HepG2 (cell line): ENCODE measurements around the gene FBN2. TPM values are rescaled to one million over a fixed set of nuclear protein-coding genes. Genes with fewer than 3 reads are reported as not detected.

Experiments used
- ATAC-seq: fragments of 200-7000 bp; cut with Tn5 transposase; 3 replicates; pipeline ENCODE4 v1.9.1; 2020; ENCODE audit warnings: mild to moderate bottlenecking, moderate library complexity
- BruUV-seq: library from RNA; stranded (reverse); fragments of 400-500 nt; replicated peaks from 2 replicates; lab custom pipeline; 2021; lab: Mats Ljungman, UMichigan
- CTCF ChIA-PET: fragments of 300-600 bp; formaldehyde crosslinking; extraction: SDS; loops from one replicate; lab custom pipeline; 2021; ENCODE audit warnings: low total read pairs, inconsistent platforms, low intra/inter-chr PET ratio; lab: Yijun Ruan, JAX
- POLR2A ChIA-PET: fragments of 350-600 bp; sonication (Branson Sonifier 250); formaldehyde crosslinking; loops from one replicate; lab custom pipeline; 2020; ENCODE audit warnings: antibody characterized with exemption, inconsistent platforms; lab: Yijun Ruan, JAX
- DNase-seq: peaks from one replicate; pipeline ENCODE4 v3.0.0-alpha.2; 2015; ENCODE audit warnings: low spot score
- FAIRE-seq: peaks from 3 replicates; lab custom pipeline; 2011; peaks lifted over from hg19 to GRCh38; lab: Jason Lieb, UNC
- H2AFZ ChIP-seq: one replicate; pipeline ENCODE4 v1.6.1; 2011; ENCODE audit warnings: low read length, inconsistent platforms
- H3K27ac ChIP-seq: fragments of 300-600 bp; 3 replicates; pipeline ENCODE4 v1.8.0; 2011; ENCODE audit warnings: mixed run types, mild to moderate bottlenecking, mixed read lengths, low read length, inconsistent platforms; ENCODE audit not compliant: insufficient read depth; ENCODE audit errors: extremely low read length
- H3K27me3 ChIP-seq, 2 experiments: fragments of 200-600 bp in 1 of 2; 2 replicates in 1 of 2; 3 replicates in 1 of 2; pipeline versions ENCODE4 v1.6.0 to v1.8.0; 2011; ENCODE audit warnings: low read length in 2 of 2, mild to moderate bottlenecking in 2 of 2, moderate library complexity in 2 of 2, inconsistent platforms in 1 of 2; ENCODE audit not compliant: insufficient read depth in 2 of 2, control insufficient read depth in 1 of 2
- H3K36me3 ChIP-seq, 2 experiments: fragments of 200-600 bp in 1 of 2; replicated peaks in 1 of 2; 2 replicates in 1 of 2; 3 replicates in 1 of 2; pipeline versions ENCODE4 v1.5.1 to v1.8.0; 2011; ENCODE audit warnings: low read length in 2 of 2, inconsistent platforms in 1 of 2; ENCODE audit not compliant: insufficient read depth in 2 of 2, control insufficient read depth in 1 of 2
- H3K4me1 ChIP-seq: 2 replicates; pipeline ENCODE4 v1.5.1; 2012; ENCODE audit warnings: low read length, inconsistent platforms; ENCODE audit not compliant: insufficient read depth
- H3K4me2 ChIP-seq: 2 replicates; pipeline ENCODE4 v1.6.0; 2011; ENCODE audit warnings: low read depth, low read length, inconsistent platforms
- H3K4me3 ChIP-seq, 3 experiments: fragments of 200-600 bp in 1 of 3; sonication (generic), shearing (Covaris generic) in 1 of 3; replicated peaks in 1 of 3; 2 replicates each; pipeline ENCODE4 v1.5.1; 2011 to 2016; ENCODE audit warnings: low read length in 3 of 3, inconsistent platforms in 2 of 3, low read depth in 2 of 3, mild to moderate bottlenecking in 2 of 3, control low read depth in 1 of 3, mixed read lengths in 1 of 3; ENCODE audit not compliant: insufficient read depth in 1 of 3
- H3K79me2 ChIP-seq: one replicate; pipeline ENCODE4 v1.6.1; 2011; ENCODE audit warnings: low read length, inconsistent platforms; ENCODE audit not compliant: insufficient read depth
- H3K9ac ChIP-seq: 2 replicates; pipeline ENCODE4 v1.6.0; 2011; ENCODE audit warnings: mild to moderate bottlenecking, low read depth, low read length, inconsistent platforms; ENCODE audit not compliant: insufficient read depth
- H3K9me3 ChIP-seq: 2 replicates; pipeline ENCODE4 v1.5.1; 2012; ENCODE audit warnings: mild to moderate bottlenecking, low read length
- H4K20me1 ChIP-seq: 2 replicates; pipeline ENCODE4 v1.6.0; 2011; ENCODE audit warnings: inconsistent platforms, mild to moderate bottlenecking, low read length, moderate library complexity; ENCODE audit not compliant: insufficient read depth
- ATF7 ChIP-seq, 2 experiments: fragments of 450-650 bp in 1 of 2; sonication (generic) in 1 of 2; formaldehyde crosslinking in 1 of 2; IDR thresholded peaks; 2 replicates each; pipeline versions ENCODE4 v1.4.0 to v1.6.1; 2016 to 2020; ENCODE audit warnings: antibody characterized with exemption in 1 of 2, mild to moderate bottlenecking in 1 of 2, missing genetic modification reagents in 1 of 2
- CCAR2 ChIP-seq: fragments of 200-400 bp; formaldehyde crosslinking; optimal IDR thresholded peaks from 2 replicates; pipeline ENCODE3; 2018; ENCODE audit warnings: low read depth, mild to moderate bottlenecking, low read length, moderate library complexity
- CREB1 ChIP-seq, 2 experiments: fragments of 450-650 bp in 1 of 2; IDR thresholded peaks; 2 replicates each; pipeline ENCODE4 v1.6.1; 2016 to 2017; ENCODE audit warnings: control low read depth in 1 of 2, mild to moderate bottlenecking in 1 of 2, missing compliant biosample characterization in 1 of 2, missing genetic modification characterization in 1 of 2
- ELF1 ChIP-seq: sonication (generic); formaldehyde crosslinking; IDR thresholded peaks from 2 replicates; pipeline ENCODE4 v1.4.0; 2020; ENCODE audit warnings: missing genetic modification reagents
- FOXK1 ChIP-seq: sonication (generic); formaldehyde crosslinking; IDR thresholded peaks from 2 replicates; pipeline ENCODE4 v1.4.0; 2020; ENCODE audit warnings: low read depth, missing genetic modification reagents, borderline replicate concordance
- FOXP1 ChIP-seq, 2 experiments: fragments of 450-650 bp in 1 of 2; IDR thresholded peaks; 2 replicates each; pipeline ENCODE4 v1.6.1; 2017 to 2018; ENCODE audit warnings: antibody characterized with exemption in 1 of 2
- GFI1 ChIP-seq: sonication (generic); formaldehyde crosslinking; IDR thresholded peaks from 2 replicates; pipeline ENCODE4 v1.5.0; 2020; ENCODE audit warnings: missing genetic modification reagents, mild to moderate bottlenecking, borderline replicate concordance
- ZMAT3 ChIP-seq: sonication (generic); formaldehyde crosslinking; conservative IDR thresholded peaks from 2 replicates; pipeline ENCODE4 v1.7.0; 2021; ENCODE audit warnings: missing genetic modification reagents
- ZNF12 ChIP-seq: sonication (generic); formaldehyde crosslinking; IDR thresholded peaks from 2 replicates; pipeline ENCODE4 v1.5.0; 2020; ENCODE audit warnings: missing genetic modification reagents
- ZNF33B ChIP-seq: sonication (generic); formaldehyde crosslinking; IDR thresholded peaks from 2 replicates; pipeline ENCODE4 v1.5.1; 2020; ENCODE audit warnings: mild to moderate bottlenecking, missing genetic modification reagents
- ZNF570 ChIP-seq: sonication (generic); formaldehyde crosslinking; IDR thresholded peaks from 2 replicates; pipeline ENCODE4 v1.4.0; 2020; ENCODE audit warnings: mild to moderate bottlenecking, missing genetic modification reagents, borderline replicate concordance
- WGBS: methylation state at CpG from one replicate; pipeline ENCODE4 v1.1.6; 2017; ENCODE audit warnings: low lambda C conversion rate; 5-methylcytosine and 5-hydroxymethylcytosine counted together
- in situ Hi-C: cut with HindIII; loops from 2 replicates; pipeline ENCODE4 v1.10.0; 2017; ENCODE audit warnings: low pct_unique_long_range_greater_than_20kb; ENCODE audit not compliant: extremely low pct_ligation_motif_present
- intact Hi-C: fragments of 100-400 bp; cut with micrococcal nuclease; formaldehyde crosslinking; loops from one replicate; pipeline ENCODE4 v1.10.0; 2022; ENCODE audit not compliant: unreplicated experiment
- polyA plus RNA-seq, 8 experiments: library from polyadenylated mRNA; depleted of rRNA in 3 of 8; stranded (reverse) in 7 of 8; unstranded in 1 of 8; fragments of >200 nt; fragmentation: Illumina TruSeq in 4 of 8; extraction: Trizol in 4 of 8; gene quantifications; 2 replicates each; pipeline versions ENCODE4 v1.2.1 to v1.2.3, GENCODE V29; 2011 to 2016; ENCODE audit warnings: low read depth in 4 of 8, missing spikeins in 1 of 8, mixed read lengths in 1 of 8; ENCODE audit not compliant: insufficient read depth in 1 of 8
- total RNA-seq, 5 experiments: library from RNA; depleted of rRNA; stranded (reverse); fragments of >200 nt; fragmentation: Illumina TruSeq; extraction: Trizol; gene quantifications; 2 replicates each; pipeline ENCODE4 v1.2.3, GENCODE V29; 2016; ENCODE audit warnings: low read depth in 1 of 5
- TF ChIP-seq, protein P1 (sequence below): sonication (generic); formaldehyde crosslinking; IDR thresholded peaks from 2 replicates; pipeline ENCODE4 v1.5.1; 2020; ENCODE audit warnings: mild to moderate bottlenecking, missing genetic modification reagents, borderline replicate concordance

The FBN2 gene
- total and polyA plus RNA-seq, 2 of the 13 experiments (the other 11 are each of a cell fraction or from before 2014, with no cell fraction given), result not detected

DNA sequence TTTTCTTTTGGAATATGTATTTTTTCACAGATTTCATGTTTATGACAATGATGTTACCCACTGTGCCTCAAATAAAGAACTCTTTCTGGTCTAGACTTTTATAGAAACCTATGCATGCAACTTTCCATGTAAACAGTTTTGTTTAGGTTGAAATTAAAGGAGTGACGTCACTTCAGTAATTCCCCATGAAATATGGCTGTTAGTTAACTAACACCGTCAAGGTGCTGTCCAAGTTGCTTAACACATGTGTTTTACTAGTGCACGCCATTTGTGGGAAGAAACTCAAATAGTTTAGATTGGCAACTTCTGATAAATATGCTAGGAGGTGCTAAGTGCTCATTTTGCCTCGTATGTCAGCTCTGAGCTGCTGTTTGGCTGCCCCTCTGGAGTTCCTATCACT lies 102.2 kb downstream of the FBN2 start:
- POLR2A ChIA-PET, result no interaction called here
- H3K4me2 ChIP-seq, result no peak overlapping the region
- H3K27me3 ChIP-seq, result no peaks in the 10 kb centered on the region
- no peaks in the 10 kb centered on the region for H3K79me2 ChIP-seq
- WGBS, result 3% methylated on average over 4 of the region's 4 CpGs
- CTCF ChIA-PET, result no interaction called here
- no peaks in the 10 kb centered on the region for H3K4me1 ChIP-seq
- DNase-seq, result no peak
- no peak overlapping the region for H3K27ac ChIP-seq
- H3K9ac ChIP-seq, result no peak overlapping the region
- TF ChIP-seq FOXK1 (CRISPR knock-in tag), result no peak
- TF ChIP-seq CREB1 (IDR thresholded peaks at IDR 0.05), result peak; percentile 95
- no peak for TF ChIP-seq CREB1 (CRISPR knock-in tag; IDR thresholded peaks at IDR 0.05)
- TF ChIP-seq GFI1, result no peak
- TF ChIP-seq ZMAT3, result no peak
- TF ChIP-seq ATF7 (IDR thresholded peaks at IDR 0.05), result peak; percentile 94
- no peak for TF ChIP-seq ATF7 (CRISPR knock-in tag; IDR thresholded peaks at IDR 0.05)
- no peak for TF ChIP-seq FOXP1 (IDR thresholded peaks at IDR 0.05)
- TF ChIP-seq FOXP1 (CRISPR knock-in tag; IDR thresholded peaks at IDR 0.05), result no peak
- no peak for TF ChIP-seq CCAR2
- TF ChIP-seq ZNF570 (CRISPR knock-in tag), result no peak
- no peak for TF ChIP-seq ZNF12 (CRISPR knock-in tag)
- TF ChIP-seq ZNF33B (CRISPR knock-in tag), result no peak
- no peak for TF ChIP-seq ELF1
- in situ Hi-C loops (no loop called here), intact Hi-C loops (no loop called here)
- no peak for ATAC-seq
- H4K20me1 ChIP-seq, result no peaks in the 10 kb centered on the region
- no TSS peak for BruUV-seq
- H3K36me3 ChIP-seq, result no peaks in the 10 kb centered on the region
- H3K4me3 ChIP-seq, result no peak overlapping the region
- FAIRE-seq, result no peak
- H2AFZ ChIP-seq, result no peak overlapping the region
- no peaks in the 10 kb centered on the region for H3K9me3 ChIP-seq

DNA sequence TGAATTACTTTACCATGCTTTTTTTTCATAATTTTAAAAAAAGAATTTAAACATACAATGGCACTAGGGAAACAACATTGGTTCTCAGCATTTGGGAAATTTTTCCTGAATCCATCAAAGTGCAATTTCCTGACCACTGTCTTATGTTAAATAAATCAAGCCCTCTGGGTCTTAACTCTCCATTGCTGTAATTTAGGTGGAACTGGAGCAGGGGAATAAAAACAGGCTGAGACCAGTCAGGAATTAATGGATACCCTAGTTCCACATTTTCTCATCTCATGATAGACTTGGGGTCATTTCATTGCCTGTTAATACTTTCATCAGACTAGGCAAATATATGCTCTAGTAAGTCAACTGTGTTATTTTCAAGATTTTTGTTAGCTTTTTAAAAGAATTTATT lies 103.1 kb downstream of the FBN2 start:
- ATAC-seq (no peak), FAIRE-seq (no peak), DNase-seq (no peak)
- H3K4me2 ChIP-seq, result no peak overlapping the region
- no peaks in the 10 kb centered on the region for H3K79me2 ChIP-seq
- no peak overlapping the region for H3K4me3 ChIP-seq
- H3K4me1 ChIP-seq, result no peaks in the 10 kb centered on the region
- TF ChIP-seq, protein P1, sequence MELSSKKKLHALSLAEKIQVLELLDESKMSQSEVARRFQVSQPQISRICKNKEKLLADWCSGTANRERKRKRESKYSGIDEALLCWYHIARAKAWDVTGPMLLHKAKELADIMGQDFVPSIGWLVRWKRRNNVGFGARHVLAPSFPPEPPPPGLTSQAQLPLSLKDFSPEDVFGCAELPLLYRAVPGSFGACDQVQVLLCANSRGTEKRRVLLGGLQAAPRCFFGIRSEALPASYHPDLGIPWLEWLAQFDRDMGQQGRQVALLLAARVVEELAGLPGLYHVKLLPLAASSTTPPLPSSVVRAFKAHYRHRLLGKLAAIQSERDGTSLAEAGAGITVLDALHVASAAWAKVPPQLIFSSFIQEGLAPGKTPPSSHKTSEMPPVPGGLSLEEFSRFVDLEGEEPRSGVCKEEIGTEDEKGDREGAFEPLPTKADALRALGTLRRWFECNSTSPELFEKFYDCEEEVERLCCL (CRISPR knock-in tag), result no peak
- H3K36me3 ChIP-seq, result no peaks in the 10 kb centered on the region
- no peaks in the 10 kb centered on the region for H3K9me3 ChIP-seq
- no peaks in the 10 kb centered on the region; a peak in 1 of 5 replicates for H3K27me3 ChIP-seq
- POLR2A ChIA-PET, result no interaction called here
- intact Hi-C loops, result no loop called here
- CTCF ChIA-PET, result no interaction called here
- BruUV-seq, result no TSS peak
- in situ Hi-C loops, result no loop called here
- H2AFZ ChIP-seq, result no peak overlapping the region
- no peaks in the 10 kb centered on the region for H4K20me1 ChIP-seq
- no peak overlapping the region for H3K9ac ChIP-seq
- H3K27ac ChIP-seq, result no peak overlapping the region
